ENCODE measurements around the gene RGPD6.
"Not testable (repeated sequence)": the region's sequence is repeated elsewhere in the genome, so short reads cannot be mapped to it uniquely, and the experiment has no call there.

GRCh38 chr2:110576763-110577416, at the start of gene RGPD6:
- not testable (repeated sequence) for TF ChIP-seq EP300, POLR2A, CTCF (IDR thresholded peaks at IDR 0.05)

All from ovary (tissue), 3 donors.